NCI-H510A treated with DMSO at 0.1 percent for 48 hours (cell line): ENCODE measurements around the gene SLC25A26.
A peak's percentile ranks its signal among the peaks of the same experiment; 100 is the strongest.
"Not testable (repeated sequence)": the region's sequence is repeated elsewhere in the genome, so short reads cannot be mapped to it uniquely, and the experiment has no call there.

Experiments
- DNase-seq: peaks from one replicate; lab custom pipeline; 2025; lab: John Stamatoyannopoulos, UW

SLC25A26 gene

DNA sequence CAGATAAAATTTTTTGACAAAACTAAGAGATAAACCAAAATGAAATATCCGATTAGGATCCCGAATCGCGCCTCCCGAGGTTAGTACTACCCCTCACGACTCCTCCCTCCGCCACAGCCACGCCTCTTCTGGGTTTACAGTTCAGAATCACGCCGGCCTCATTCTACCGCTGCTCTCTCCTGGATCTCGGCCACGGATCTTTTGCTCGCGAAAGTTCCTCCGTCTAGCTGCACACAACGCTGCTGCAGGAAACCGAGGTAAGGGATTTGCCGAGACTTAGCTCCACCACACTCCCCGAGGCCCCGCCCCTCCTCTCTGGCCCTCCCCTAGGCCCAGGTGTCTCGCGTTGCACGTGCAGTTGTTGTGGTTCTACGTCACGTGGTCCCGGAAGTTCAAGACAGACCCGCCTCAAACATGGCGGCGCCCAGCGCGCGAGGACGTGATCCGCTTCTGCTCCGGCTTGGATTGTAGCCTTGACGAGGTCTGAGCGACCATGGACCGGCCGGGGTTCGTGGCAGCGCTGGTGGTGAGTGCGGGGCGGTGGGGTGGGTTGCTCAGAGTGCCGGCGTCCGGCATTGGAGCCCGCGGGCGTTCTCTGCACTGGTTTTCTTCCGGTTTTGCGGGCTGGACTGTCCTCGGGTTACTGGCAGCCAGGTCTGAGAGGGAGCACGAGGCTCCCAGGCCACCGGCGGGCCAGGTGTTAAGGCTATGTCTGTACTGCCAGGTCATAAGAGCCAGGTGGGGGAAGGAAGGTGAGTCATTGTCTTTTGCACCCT lies at the start of gene SLC25A26:
SLC25A26 (plus strand) TSS at position 400 of the 776 bp plus-strand sequence; CDS start at position 494, 94 bp downstream.
- DNase-seq = peak; percentile 75

- DNase-seq = no peak
Observed at GRCh38 chr3:66172394-66172793, 48.4 kb upstream of the SLC25A26 start.

GRCh38 chr3:66177026-66177425 lies 43.8 kb upstream of the SLC25A26 start:
- DNase-seq = no peak

DNA sequence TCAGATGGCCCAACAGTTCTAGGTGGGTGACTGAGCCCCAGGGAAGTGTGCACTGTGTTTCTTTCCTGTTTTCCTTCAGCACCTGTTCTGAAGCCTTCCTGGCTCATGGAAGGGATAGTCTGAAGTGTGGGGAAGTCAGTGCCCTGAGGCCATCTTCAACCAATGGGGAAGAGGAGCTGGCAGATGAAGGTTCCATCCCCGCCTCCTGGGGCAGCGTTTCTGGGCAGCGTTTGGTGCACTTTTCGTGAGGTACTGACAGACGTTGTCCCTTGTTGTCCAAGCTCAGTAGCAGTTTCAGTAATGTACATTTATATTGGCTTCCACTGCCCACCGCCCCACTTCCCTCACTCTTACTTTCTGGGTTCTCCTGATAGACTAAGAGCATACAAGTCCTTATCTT lies 42.6 kb upstream of the SLC25A26 start:
- no peak for DNase-seq

- DNase-seq = no peak
Observed at GRCh38 chr3:66179793-66180192, 41.0 kb upstream of the SLC25A26 start.

DNA sequence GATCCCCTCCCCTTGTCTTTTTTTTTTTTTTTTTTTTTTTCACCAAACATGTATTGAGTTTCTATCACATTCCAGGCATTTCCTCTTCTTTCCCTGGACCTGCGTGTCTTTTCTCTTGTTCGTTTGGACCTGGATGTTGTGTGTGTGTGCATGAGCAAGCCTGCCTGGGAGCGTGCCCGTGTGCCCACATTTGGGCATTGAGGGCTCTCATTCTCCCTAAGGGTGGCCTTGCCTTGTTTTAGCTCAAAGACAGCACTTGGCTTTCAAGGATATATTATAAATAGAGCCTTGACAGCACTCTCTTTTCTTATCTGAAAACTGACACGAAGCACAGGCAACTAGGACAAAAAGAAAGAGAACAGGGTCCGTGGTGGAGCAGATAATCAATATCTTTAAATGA lies 39.0 kb upstream of the SLC25A26 start:
- no peak for DNase-seq

GRCh38 chr3:66182246-66182645 lies 38.6 kb upstream of the SLC25A26 start:
- no peak for DNase-seq

- DNase-seq = no peak
Observed at GRCh38 chr3:66186545-66186944, 34.3 kb upstream of the SLC25A26 start.

- DNase-seq = no peak
Observed at GRCh38 chr3:66195347-66195783, 25.4 kb upstream of the SLC25A26 start.

GRCh38 chr3:66196633-66197032 lies 24.2 kb upstream of the SLC25A26 start:
- peak; percentile 1 for DNase-seq

DNA sequence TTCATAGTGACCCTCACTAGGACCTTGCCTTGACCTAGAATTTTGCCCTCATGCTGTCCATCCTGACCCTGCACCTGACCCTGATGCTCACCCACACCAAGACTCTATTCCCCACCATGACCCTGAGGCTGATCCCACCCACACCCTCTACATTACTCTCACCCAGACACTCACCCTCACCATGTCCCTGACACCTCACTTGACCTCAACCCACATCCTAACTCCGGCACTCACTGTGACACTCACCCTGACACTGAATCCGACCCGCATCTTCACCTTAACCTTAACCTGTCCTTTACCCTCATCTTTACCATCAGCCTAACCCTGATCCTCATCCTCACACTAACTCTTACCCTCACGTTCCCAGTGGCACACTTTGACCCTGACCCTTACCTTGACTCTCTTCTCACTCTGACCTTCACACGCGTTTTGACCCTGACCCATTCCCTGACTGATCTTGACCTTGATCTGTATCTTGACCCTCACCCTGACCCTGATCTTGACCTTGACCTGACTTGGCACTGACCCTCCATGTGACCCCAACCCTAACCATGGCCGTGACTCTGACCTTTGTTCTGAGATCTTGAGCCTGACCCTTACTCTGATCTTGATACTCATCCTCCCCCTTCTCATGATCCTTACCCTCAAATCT lies 22.2 kb upstream of the SLC25A26 start:
- no peak for DNase-seq

- no peak for DNase-seq
Observed at GRCh38 chr3:66199089-66199473, 21.7 kb upstream of the SLC25A26 start.

- DNase-seq = no peak
Observed at GRCh38 chr3:66200147-66200546, 20.7 kb upstream of the SLC25A26 start.

DNA sequence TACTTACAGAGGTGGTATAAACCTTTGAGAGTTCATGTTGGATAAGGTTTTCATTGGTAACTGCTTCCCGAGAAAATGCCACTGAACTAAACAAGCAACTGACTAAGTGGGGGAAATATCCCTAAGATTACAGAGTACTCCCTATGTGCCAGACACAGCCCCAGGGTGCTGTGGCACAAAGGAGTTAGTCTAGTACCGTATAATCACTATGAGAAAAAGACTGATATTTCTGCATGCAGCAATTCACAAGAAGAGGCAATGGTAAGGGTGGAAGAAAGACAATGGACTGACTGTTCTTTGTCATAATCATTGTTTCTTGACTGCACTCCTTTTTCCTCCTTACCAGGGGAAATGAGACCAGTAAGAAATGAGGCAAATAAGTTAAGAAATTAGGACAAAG lies 20.0 kb upstream of the SLC25A26 start:
- no peak for DNase-seq

DNA sequence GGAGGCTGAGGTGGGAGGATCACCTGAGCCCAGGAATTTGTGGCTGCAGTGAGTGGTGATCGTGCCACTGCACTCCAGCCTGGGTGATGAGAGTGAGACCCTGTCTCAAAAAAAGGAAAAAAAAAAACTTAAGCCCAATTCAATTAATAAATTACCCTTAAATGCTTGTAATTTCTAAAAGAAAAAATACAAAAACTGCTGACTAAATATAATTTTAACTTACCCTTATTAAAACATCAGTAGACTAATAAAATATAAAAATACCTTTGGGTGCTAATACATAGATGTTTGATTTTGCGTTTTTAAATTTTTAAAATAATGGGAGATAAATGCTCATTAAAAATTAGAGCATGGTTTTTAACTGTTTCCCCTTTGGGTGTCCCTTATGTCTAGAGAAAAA lies 17.5 kb upstream of the SLC25A26 start:
- no peak for DNase-seq

DNA sequence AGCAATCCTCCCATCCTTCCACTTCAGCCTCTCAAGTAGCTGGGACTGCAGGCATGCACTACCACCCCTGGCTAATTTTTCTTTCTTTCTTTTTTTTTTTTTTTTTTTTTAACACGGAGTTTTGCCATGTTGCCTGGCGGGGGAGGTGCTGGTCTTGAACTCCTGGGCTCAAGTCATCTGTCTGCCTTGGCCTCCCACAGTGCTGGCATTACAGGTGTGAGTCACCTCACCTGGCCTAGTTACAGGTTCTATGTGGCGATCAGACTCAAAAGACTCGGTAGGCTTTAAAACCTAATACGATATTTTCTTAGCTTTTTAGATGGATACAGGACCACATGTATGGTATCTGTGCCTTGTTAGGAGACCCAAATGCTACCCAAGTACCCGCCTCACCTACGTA lies 14.0 kb upstream of the SLC25A26 start:
- no peak for DNase-seq

GRCh38 chr3:66208189-66208588 lies 12.6 kb upstream of the SLC25A26 start:
- DNase-seq = no peak

GRCh38 chr3:66210687-66211295 lies 10.0 kb upstream of the SLC25A26 start:
- DNase-seq = no peak

GRCh38 chr3:66211779-66212178 lies 9.0 kb upstream of the SLC25A26 start:
- DNase-seq = no peak

GRCh38 chr3:66215106-66215505 lies 5.7 kb upstream of the SLC25A26 start:
- DNase-seq = no peak

- peak; percentile 28 for DNase-seq
Observed at GRCh38 chr3:66220066-66220465, 735 bp upstream of the SLC25A26 start.

DNA sequence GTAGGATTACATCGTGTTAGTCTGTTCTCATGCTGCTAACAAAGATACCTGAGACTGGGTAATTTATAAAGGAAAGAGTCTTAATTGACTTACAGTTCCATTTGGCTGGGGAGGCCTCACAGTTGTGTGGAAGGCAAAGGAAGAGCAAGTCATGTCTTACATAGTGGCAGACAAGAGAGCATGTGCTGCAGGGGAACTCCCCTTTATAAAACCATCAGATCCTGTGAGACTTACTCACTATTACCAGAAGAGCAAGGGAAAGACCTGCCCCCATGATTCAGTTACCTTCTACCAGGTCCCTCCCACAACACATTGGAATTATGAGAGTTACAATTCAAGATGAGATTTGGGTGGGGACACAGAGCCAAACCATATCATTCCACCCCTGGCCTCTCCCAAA lies 3.4 kb downstream of the SLC25A26 start:
- no peak for DNase-seq

- not testable (repeated sequence) for DNase-seq
Observed at GRCh38 chr3:66226093-66226492, 5.3 kb downstream of the SLC25A26 start.
